Gastroesophageal sphincter (tissue), 4 donors: Measurements from ENCODE around the gene LENEP. TPM values are rescaled to one million over a fixed set of nuclear protein-coding genes. Genes with fewer than 3 reads are reported as not detected.

Experiments used
- ATAC-seq: fragments of 150-250 bp; one replicate; pipeline ENCODE4 v1.9.1; 2016; ENCODE audit warnings: mild to moderate bottlenecking, moderate library complexity
- H3K27ac ChIP-seq, 4 donors: fragments of 200-600 bp; sonication (generic) in 3 of 4; 1 replicate in 3 of 4; 2 replicates in 1 of 4; pipeline ENCODE4 v1.5.1; 2016 to 2019
- H3K27me3 ChIP-seq: fragments of 200-600 bp; sonication (generic); one replicate; pipeline ENCODE4 v1.5.1; 2019
- H3K36me3 ChIP-seq, 2 donors: fragments of 200-600 bp; sonication (generic); one replicate each; pipeline ENCODE4 v1.5.1; 2019; ENCODE audit warnings: control low read depth in 1 of 2
- H3K4me1 ChIP-seq, 3 donors: fragments of 200-600 bp; sonication (generic); 1 replicate in 2 of 3; 2 replicates in 1 of 3; pipeline ENCODE4 v1.5.1; 2016 to 2019; ENCODE audit warnings: control low read depth in 2 of 3
- H3K4me3 ChIP-seq, 2 donors: fragments of 200-600 bp; sonication (generic); one replicate each; pipeline ENCODE4 v1.5.1; 2019; ENCODE audit warnings: mild to moderate bottlenecking in 1 of 2, moderate library complexity in 1 of 2
- H3K9me3 ChIP-seq, 3 donors: fragments of 200-600 bp; sonication (generic); one replicate each; pipeline ENCODE4 v1.5.1; 2017 to 2019; ENCODE audit warnings: control low read depth in 2 of 3
- EP300 ChIP-seq: sonication (generic); formaldehyde crosslinking; IDR thresholded peaks from one replicate; pipeline ENCODE4 v1.6.1; 2017; ENCODE audit warnings: antibody characterized with exemption, mild to moderate bottlenecking
- POLR2A ChIP-seq, 2 donors: fragments of 450-650 bp; IDR thresholded peaks; one replicate each; pipeline ENCODE4 v1.6.1; 2017; ENCODE audit warnings: antibody characterized with exemption in 2 of 2, mild to moderate bottlenecking in 2 of 2, moderate library complexity in 1 of 2
- POLR2AphosphoS5 ChIP-seq: sonication (generic); formaldehyde crosslinking; IDR thresholded peaks from one replicate; pipeline ENCODE4 v1.6.1; 2017; ENCODE audit warnings: antibody characterized with exemption
- WGBS, 2 donors: methylation state at CpG; one replicate each; pipeline ENCODE4 v1.1.5; 2018; ENCODE audit warnings: low coverage in 1 of 2; 5-methylcytosine and 5-hydroxymethylcytosine counted together
- total RNA-seq, 4 donors: library from RNA; depleted of rRNA; stranded (reverse); fragments of >200 nt; gene quantifications; one replicate each; pipeline ENCODE4 v1.1.0, GENCODE V29; 2016
- TF ChIP-seq, protein P1 (sequence below), 4 experiments: fragments of 200-600 bp in 2 of 4; fragments of 450-650 bp in 2 of 4; sonication (generic) in 1 of 4; IDR thresholded peaks; one replicate each; pipeline ENCODE4 v1.5.1; 2017 to 2019; ENCODE audit warnings: antibody characterized with exemption in 4 of 4, mild to moderate bottlenecking in 2 of 4, moderate library complexity in 2 of 4

Gene LENEP
- total RNA-seq, 4 donors from 2014 or later, result not detected

- no peak for ATAC-seq
- Histone ChIP-seq H3K27me3 (no peaks in the 10 kb centered on the region), H3K4me1 (peaks cover 0 to 45% (median 10%) of the 10 kb centered on the region in 3 donors), H3K36me3 (peaks cover 0 to 63% of the 10 kb centered on the region in 2 donors), H3K4me3 (no peak overlapping the region), H3K27ac (no peak overlapping the region), H3K9me3 (no peaks in the 10 kb centered on the region)
- TF ChIP-seq POLR2AphosphoS5 (no peak), POLR2A (IDR thresholded peaks at IDR 0.05) (no peak), EP300 (no peak)
- TF ChIP-seq, protein P1, sequence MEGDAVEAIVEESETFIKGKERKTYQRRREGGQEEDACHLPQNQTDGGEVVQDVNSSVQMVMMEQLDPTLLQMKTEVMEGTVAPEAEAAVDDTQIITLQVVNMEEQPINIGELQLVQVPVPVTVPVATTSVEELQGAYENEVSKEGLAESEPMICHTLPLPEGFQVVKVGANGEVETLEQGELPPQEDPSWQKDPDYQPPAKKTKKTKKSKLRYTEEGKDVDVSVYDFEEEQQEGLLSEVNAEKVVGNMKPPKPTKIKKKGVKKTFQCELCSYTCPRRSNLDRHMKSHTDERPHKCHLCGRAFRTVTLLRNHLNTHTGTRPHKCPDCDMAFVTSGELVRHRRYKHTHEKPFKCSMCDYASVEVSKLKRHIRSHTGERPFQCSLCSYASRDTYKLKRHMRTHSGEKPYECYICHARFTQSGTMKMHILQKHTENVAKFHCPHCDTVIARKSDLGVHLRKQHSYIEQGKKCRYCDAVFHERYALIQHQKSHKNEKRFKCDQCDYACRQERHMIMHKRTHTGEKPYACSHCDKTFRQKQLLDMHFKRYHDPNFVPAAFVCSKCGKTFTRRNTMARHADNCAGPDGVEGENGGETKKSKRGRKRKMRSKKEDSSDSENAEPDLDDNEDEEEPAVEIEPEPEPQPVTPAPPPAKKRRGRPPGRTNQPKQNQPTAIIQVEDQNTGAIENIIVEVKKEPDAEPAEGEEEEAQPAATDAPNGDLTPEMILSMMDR (IDR thresholded peaks at IDR 0.05), result no peak
- 93% methylated on average over 3 of the region's 6 CpGs; no CpG with 5 or more reads in 1 of the 2 donors for WGBS, 2 donors
These were observed 6.1 kb upstream of the LENEP start for GRCh38 chr1:154987326-154987725.

GRCh38 chr1:154988058-154988954 lies 5.1 kb upstream of the LENEP start:
- TF ChIP-seq EP300 (no peak), POLR2AphosphoS5 (no peak), POLR2A (IDR thresholded peaks at IDR 0.05) (no peak)
- TF ChIP-seq, protein P1 (IDR thresholded peaks at IDR 0.05), result no peak
- H3K9me3 ChIP-seq, result no peaks in the 10 kb centered on the region
- WGBS, 2 donors, result 58 to 77% methylated on average over 2 to 6 of the region's 17 CpGs
- H3K27ac ChIP-seq, result no peak overlapping the region
- H3K36me3 ChIP-seq, result peaks cover 0 to 73% of the 10 kb centered on the region in 2 donors
- no peak overlapping the region for H3K4me3 ChIP-seq
- no peak for ATAC-seq
- peaks cover 0 to 38% (median 6%) of the 10 kb centered on the region in 3 donors for H3K4me1 ChIP-seq
- no peaks in the 10 kb centered on the region for H3K27me3 ChIP-seq

GRCh38 chr1:154989195-154989860 lies 4.1 kb upstream of the LENEP start:
- Histone ChIP-seq H3K27me3 (no peaks in the 10 kb centered on the region), H3K9me3 (no peaks in the 10 kb centered on the region), H3K4me1 (peaks cover 0 to 28% (median 0%) of the 10 kb centered on the region in 3 donors), H3K36me3 (peaks cover 0 to 73% of the 10 kb centered on the region in 2 donors), H3K27ac (no peak overlapping the region), H3K4me3 (no peak overlapping the region)
- TF ChIP-seq, protein P1 (IDR thresholded peaks at IDR 0.05), result no peak
- TF ChIP-seq POLR2AphosphoS5 (no peak), POLR2A (IDR thresholded peaks at IDR 0.05) (no peak), EP300 (no peak)
- no peak for ATAC-seq
- 70 to 100% methylated on average over 1 of the region's 3 CpGs for WGBS, 2 donors

- no peak for ATAC-seq
- 89% methylated on average over 3 of the region's 8 CpGs; no CpG with 5 or more reads in 1 of the 2 donors for WGBS, 2 donors
- TF ChIP-seq, protein P1 (IDR thresholded peaks at IDR 0.05), result no peak
These were observed 3.1 kb upstream of the LENEP start for GRCh38 chr1:154990276-154990675.

More at GRCh38 chr1:154990276-154990675, 3.1 kb upstream of the LENEP start:
- no peak overlapping the region for H3K27ac ChIP-seq
- no peaks in the 10 kb centered on the region for H3K27me3 ChIP-seq
- H3K4me3 ChIP-seq, result no peak overlapping the region
- H3K9me3 ChIP-seq, result no peaks in the 10 kb centered on the region
- peaks cover 0 to 73% of the 10 kb centered on the region in 2 donors for H3K36me3 ChIP-seq
- peaks cover 0 to 25% (median 0%) of the 10 kb centered on the region in 3 donors for H3K4me1 ChIP-seq
